DND-41 (cell line): Measurements from ENCODE around the gene CBR1.
A peak's percentile ranks its signal among the peaks of the same experiment; 100 is the strongest.

Experiments
- ATAC-seq: fragments of 200-7000 bp; cut with Tn5 transposase; 3 replicates; pipeline ENCODE4 v1.9.1; 2021; ENCODE audit warnings: low read depth; ENCODE audit not compliant: insufficient read depth
- DNase-seq: peaks from one replicate; pipeline ENCODE4 v3.0.0-alpha.2; 2020
- H2AFZ ChIP-seq: 2 replicates; pipeline ENCODE4 v1.6.0; 2012; ENCODE audit warnings: low read depth, low read length
- H3K27ac ChIP-seq: 2 replicates; pipeline ENCODE4 v1.5.1; 2012; ENCODE audit warnings: low read length, inconsistent platforms
- H3K27me3 ChIP-seq: fragments of 200-600 bp; sonication (generic); 2 replicates; pipeline ENCODE4 v1.6.0; 2012; ENCODE audit warnings: low read length, mild to moderate bottlenecking, inconsistent platforms; ENCODE audit not compliant: insufficient read depth, poor library complexity
- H3K36me3 ChIP-seq: 2 replicates; pipeline ENCODE4 v1.5.1; 2012; ENCODE audit warnings: low read length, inconsistent platforms; ENCODE audit not compliant: insufficient read depth
- H3K4me1 ChIP-seq: 2 replicates; pipeline ENCODE4 v1.5.1; 2012; ENCODE audit warnings: mild to moderate bottlenecking, low read length; ENCODE audit not compliant: insufficient read depth
- H3K4me2 ChIP-seq: 2 replicates; pipeline ENCODE4 v1.6.0; 2012; ENCODE audit warnings: mild to moderate bottlenecking, moderate library complexity, low read length, inconsistent platforms; ENCODE audit not compliant: insufficient read depth
- H3K4me3 ChIP-seq, 2 experiments: fragments of 200-600 bp in 1 of 2; shearing (Covaris generic) in 1 of 2; 2 replicates each; pipeline ENCODE4 v1.5.1; 2012 to 2016; ENCODE audit warnings: inconsistent platforms in 2 of 2, low read length in 2 of 2, mild to moderate bottlenecking in 2 of 2, low read depth in 1 of 2, moderate library complexity in 1 of 2
- H3K79me2 ChIP-seq: 2 replicates; pipeline ENCODE4 v1.6.0; 2012; ENCODE audit warnings: low read length, inconsistent platforms; ENCODE audit not compliant: insufficient read depth
- H3K9ac ChIP-seq: 2 replicates; pipeline ENCODE4 v1.6.0; 2012; ENCODE audit warnings: low read depth, mild to moderate bottlenecking, inconsistent platforms, low read length, moderate library complexity
- H3K9me3 ChIP-seq: 2 replicates; pipeline ENCODE4 v1.5.1; 2012; ENCODE audit warnings: low read length, moderate library complexity, mild to moderate bottlenecking, inconsistent platforms; ENCODE audit not compliant: insufficient read depth, severe bottlenecking
- H4K20me1 ChIP-seq: 2 replicates; pipeline ENCODE4 v1.6.0; 2012; ENCODE audit warnings: low read length; ENCODE audit not compliant: insufficient read depth
- EZH2 ChIP-seq: IDR thresholded peaks from 3 replicates; pipeline ENCODE4 v1.6.1; 2012; ENCODE audit warnings: borderline replicate concordance, low read depth, mild to moderate bottlenecking, moderate library complexity, low read length, inconsistent platforms; ENCODE audit not compliant: severe bottlenecking
- TF ChIP-seq, protein P1 (sequence below): IDR thresholded peaks from 2 replicates; pipeline ENCODE4 v1.5.1; 2012; ENCODE audit warnings: borderline replicate concordance, low read length, moderate library complexity, mild to moderate bottlenecking; ENCODE audit not compliant: poor library complexity, severe bottlenecking; ENCODE audit errors: extremely low read depth

CBR1 gene

DNA sequence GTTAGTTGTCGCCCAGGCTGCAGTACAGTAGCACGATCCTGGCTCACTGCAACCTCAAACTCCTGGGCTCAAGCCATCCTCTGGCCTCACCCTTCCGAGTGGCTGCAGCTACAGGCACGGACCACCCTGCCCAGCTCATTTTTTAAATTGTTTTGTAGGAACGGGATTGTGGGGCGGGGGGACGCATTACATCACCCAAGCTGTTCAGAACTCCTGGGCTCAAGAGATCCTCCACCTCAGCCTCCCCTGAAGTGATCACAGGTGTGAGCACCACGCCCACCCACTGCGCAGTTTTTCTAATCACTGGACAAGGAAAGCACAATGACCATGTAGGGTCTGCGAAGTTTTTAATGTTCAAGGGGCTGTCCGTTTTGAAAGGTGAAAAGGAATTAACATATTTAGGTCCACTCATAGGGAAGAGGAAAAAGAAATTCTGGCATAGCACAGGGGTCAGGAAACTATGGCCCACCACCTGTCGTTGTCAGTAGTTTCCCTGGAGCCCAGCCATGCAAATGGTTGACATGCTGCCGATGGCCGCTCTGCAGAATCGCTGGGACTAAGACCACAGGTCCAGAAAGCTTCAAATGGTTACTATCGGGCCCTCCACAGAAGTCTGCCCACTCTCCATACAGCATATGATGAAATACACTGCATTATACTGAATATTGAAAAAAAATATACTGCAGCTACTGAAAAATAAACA lies 35.5 kb upstream of the CBR1 start:
- Histone ChIP-seq H3K27me3 (no peaks in the 10 kb centered on the region), H2AFZ (no peak overlapping the region), H3K4me3 (no peak overlapping the region), H3K27ac (no peak overlapping the region), H3K4me1 (no peaks in the 10 kb centered on the region), H3K9ac (no peak overlapping the region), H4K20me1 (no peaks in the 10 kb centered on the region; the same call in 1 of the 2 replicates), H3K4me2 (no peak overlapping the region), H3K36me3 (peaks cover 47% of the 10 kb centered on the region), H3K9me3 (no peaks in the 10 kb centered on the region), H3K79me2 (no peaks in the 10 kb centered on the region)
- TF ChIP-seq EZH2, result no peak
- TF ChIP-seq, protein P1, sequence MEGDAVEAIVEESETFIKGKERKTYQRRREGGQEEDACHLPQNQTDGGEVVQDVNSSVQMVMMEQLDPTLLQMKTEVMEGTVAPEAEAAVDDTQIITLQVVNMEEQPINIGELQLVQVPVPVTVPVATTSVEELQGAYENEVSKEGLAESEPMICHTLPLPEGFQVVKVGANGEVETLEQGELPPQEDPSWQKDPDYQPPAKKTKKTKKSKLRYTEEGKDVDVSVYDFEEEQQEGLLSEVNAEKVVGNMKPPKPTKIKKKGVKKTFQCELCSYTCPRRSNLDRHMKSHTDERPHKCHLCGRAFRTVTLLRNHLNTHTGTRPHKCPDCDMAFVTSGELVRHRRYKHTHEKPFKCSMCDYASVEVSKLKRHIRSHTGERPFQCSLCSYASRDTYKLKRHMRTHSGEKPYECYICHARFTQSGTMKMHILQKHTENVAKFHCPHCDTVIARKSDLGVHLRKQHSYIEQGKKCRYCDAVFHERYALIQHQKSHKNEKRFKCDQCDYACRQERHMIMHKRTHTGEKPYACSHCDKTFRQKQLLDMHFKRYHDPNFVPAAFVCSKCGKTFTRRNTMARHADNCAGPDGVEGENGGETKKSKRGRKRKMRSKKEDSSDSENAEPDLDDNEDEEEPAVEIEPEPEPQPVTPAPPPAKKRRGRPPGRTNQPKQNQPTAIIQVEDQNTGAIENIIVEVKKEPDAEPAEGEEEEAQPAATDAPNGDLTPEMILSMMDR, result no peak
- ATAC-seq, result no peak
- no peak for DNase-seq

DNA sequence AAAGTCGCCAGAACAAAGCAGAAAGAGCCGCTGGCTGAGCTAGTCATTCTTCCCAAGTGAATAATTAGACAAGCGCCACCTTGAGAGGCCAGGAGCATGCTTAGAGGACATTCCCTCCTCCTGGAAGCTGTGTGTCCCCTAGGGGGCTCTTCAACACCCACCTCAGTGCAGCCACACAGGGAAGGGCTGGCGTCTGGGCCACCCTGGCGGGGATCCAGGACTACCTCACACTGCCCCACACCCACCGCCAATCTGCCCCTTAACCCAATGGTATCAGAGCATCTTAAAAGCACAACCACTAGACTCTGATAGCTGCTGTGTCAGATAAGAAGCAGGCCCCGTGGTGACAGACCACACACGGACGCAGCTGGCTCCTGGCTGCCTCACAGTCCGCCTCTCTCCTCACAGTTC lies 34.4 kb upstream of the CBR1 start:
- peak; percentile 19; the same call in 1 of the 3 replicates for ATAC-seq
- Histone ChIP-seq H3K9me3 (no peaks in the 10 kb centered on the region), H4K20me1 (no peaks in the 10 kb centered on the region; the same call in 1 of the 2 replicates), H3K4me3 (no peak overlapping the region), H3K27me3 (no peaks in the 10 kb centered on the region), H3K79me2 (no peaks in the 10 kb centered on the region), H2AFZ (no peak overlapping the region), H3K9ac (no peak overlapping the region), H3K36me3 (peaks cover 58% of the 10 kb centered on the region), H3K4me2 (no peak overlapping the region), H3K4me1 (no peaks in the 10 kb centered on the region), H3K27ac (no peak overlapping the region)
- TF ChIP-seq, protein P1, result no peak
- TF ChIP-seq EZH2, result no peak
- DNase-seq, result no peak

DNA sequence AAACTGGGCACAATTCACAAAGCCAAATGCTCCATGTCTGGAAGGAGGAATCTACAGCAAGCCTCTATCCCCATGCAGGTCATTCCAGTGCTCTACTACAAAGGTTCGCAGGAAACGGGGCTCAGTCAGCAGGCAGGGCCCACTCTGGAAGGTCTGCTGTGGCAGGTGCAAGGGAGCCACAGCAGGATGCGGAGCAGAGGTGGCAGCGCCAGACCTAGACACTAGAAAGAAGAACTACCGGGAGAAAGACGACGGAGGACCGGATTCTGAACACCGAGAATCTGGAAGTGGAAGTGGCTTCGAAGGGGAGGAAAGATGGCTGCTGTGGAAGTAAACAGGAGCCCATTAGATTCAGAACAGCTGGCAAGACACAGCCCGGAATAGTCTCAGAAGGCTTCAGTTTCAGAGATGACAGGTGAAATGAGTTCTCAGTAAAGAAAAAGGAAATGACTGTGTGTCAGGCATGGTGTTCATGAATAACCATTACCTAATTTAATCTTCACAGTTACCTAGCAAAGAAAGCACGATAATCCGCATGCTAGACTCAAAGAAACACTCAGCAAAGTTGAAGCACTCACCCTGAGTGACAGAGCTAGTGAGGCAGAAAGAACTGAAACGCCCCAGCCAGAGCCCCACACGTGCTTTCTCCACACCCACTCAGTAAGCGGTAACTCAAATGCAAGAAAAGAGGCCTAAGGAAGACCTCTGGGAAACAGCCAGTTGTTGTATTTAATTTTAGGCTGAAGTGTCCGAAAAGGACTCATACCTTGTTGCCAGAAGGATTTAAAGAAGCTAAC lies 30.9 kb upstream of the CBR1 start:
- H2AFZ ChIP-seq, result no peak overlapping the region
- no peaks in the 10 kb centered on the region for H4K20me1 ChIP-seq
- H3K27ac ChIP-seq, result no peak overlapping the region
- no peak for ATAC-seq
- no peak overlapping the region for H3K4me2 ChIP-seq
- peaks cover 83% of the 10 kb centered on the region for H3K36me3 ChIP-seq
- no peaks in the 10 kb centered on the region for H3K4me1 ChIP-seq
- no peaks in the 10 kb centered on the region for H3K79me2 ChIP-seq
- TF ChIP-seq, protein P1, result no peak
- TF ChIP-seq EZH2, result no peak
- H3K9me3 ChIP-seq, result no peaks in the 10 kb centered on the region
- H3K4me3 ChIP-seq, result no peak overlapping the region
- no peak for DNase-seq
- H3K9ac ChIP-seq, result no peak overlapping the region
- no peaks in the 10 kb centered on the region for H3K27me3 ChIP-seq
